Naive thymus-derived CD8-positive, alpha-beta T cell (primary cell): ENCODE measurements around the gene OPRL1. TPM values are rescaled to one million over a fixed set of nuclear protein-coding genes. Genes with fewer than 3 reads are reported as not detected.
A peak's percentile ranks its signal among the peaks of the same experiment; 100 is the strongest.

Experiments used
- ATAC-seq, 2 donors: fragments of 150-1000 bp; cut with Tn5 transposase in 1 of 2; sonication (Bioruptor Pico), chemical (Tn5 transposase) in 1 of 2; 1 replicate in 1 of 2; 2 replicates in 1 of 2; pipeline ENCODE4 v1.10.0; 2021; ENCODE audit warnings: mild to moderate bottlenecking in 2 of 2, moderate library complexity in 2 of 2
- POLR2A ChIA-PET: fragments of 350-600 bp; sonication (Branson Sonifier 250); formaldehyde crosslinking; loops from one replicate; lab custom pipeline; 2021; ENCODE audit warnings: antibody characterized with exemption; lab: Charles Lee
- DNase-seq, 10 donors: peaks; one replicate each; pipeline versions ENCODE4 v3.0.0 to v3.0.0-alpha.2; 2020 to 2022
- H3K27ac Mint-ChIP-seq, 10 donors: one replicate each; pipeline ENCODE4 v1.8.0; 2020 to 2022; ENCODE audit warnings: mild to moderate bottlenecking in 10 of 10, mixed read lengths in 10 of 10, moderate library complexity in 4 of 10, inconsistent platforms in 1 of 10
- H3K27me3 Mint-ChIP-seq, 5 donors: one replicate each; pipeline ENCODE4 v1.8.0; 2021 to 2022; ENCODE audit warnings: mixed read lengths in 5 of 5
- H3K36me3 Mint-ChIP-seq, 3 donors: one replicate each; pipeline ENCODE4 v1.8.0; 2020 to 2022; ENCODE audit warnings: mixed read lengths in 3 of 3, mild to moderate bottlenecking in 2 of 3, inconsistent platforms in 1 of 3
- H3K4me1 Mint-ChIP-seq, 4 donors: one replicate each; pipeline ENCODE4 v1.8.0; 2021 to 2022; ENCODE audit warnings: mixed read lengths in 4 of 4
- H3K4me3 Mint-ChIP-seq, 10 donors: one replicate each; pipeline ENCODE4 v1.8.0; 2020 to 2022; ENCODE audit warnings: mild to moderate bottlenecking in 10 of 10, mixed read lengths in 10 of 10, moderate library complexity in 6 of 10, inconsistent platforms in 1 of 10
- H3K9me3 Mint-ChIP-seq, 9 donors: one replicate each; pipeline ENCODE4 v1.8.0; 2020 to 2022; ENCODE audit warnings: mixed read lengths in 9 of 9, mild to moderate bottlenecking in 3 of 9, inconsistent platforms in 1 of 9, moderate library complexity in 1 of 9
- polyA plus RNA-seq, 3 donors: library from polyadenylated mRNA; unstranded; fragments of 300-500 nt; fragmentation: Illumina TruSeq; gene quantifications; one replicate each; pipeline ENCODE4 v1.2.3, GENCODE V29; 2021
- total RNA-seq, 8 experiments: library from RNA in 2 of 8; stranded (reverse) in 2 of 8; gene quantifications; one replicate each; pipeline ENCODE4 v1.2.3 and lab custom pipeline; 2021 to 2026

The OPRL1 gene
- total and polyA plus RNA-seq, 5 experiments from 2014 or later, result 0.77 to 1.6 (median 0.91) TPM

DNA sequence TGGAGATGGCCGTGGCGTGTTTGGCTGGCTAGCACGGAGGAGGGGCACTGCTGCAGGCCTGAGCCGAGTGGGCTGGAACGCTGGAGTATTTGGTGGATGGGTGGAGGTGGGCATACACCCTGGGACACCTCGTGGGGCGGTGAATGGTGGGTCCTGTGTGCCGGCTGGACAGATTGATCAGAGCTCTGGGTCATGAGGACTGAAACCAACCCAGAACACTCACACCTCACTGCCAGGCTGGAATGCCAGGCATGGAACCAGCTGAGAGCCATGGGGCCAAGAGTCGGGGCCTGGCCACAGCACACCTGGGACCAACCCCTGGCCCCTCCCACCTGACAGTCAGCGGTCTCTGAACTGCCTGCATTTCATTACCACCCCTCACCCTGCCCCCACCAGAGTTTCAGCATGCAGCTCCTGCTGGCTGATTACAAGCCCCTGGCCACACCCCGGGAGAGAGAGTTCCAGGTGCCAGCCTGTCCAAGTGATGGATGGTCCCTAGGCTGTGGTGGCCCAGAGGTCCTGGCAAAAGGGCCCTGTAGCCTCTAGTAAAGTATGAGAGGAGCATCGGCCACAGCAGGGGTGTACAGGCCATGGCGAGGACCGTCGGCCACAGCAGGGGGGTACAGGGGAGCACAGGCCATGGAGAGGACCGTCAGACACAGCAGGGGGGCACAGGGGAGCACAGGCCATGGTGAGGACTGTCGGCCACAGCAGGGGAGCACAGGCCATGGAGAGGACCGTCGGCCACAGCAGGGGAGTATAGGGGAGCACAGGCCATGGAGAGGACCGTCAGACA, 24.2 kb downstream of the OPRL1 start:
- ATAC-seq (no peak), DNase-seq (peak in 2 of 10 donors; percentile 12 to 55)
- no peaks in the 10 kb centered on the region for H3K9me3 Mint-ChIP-seq
- POLR2A ChIA-PET, result no interaction called here
- H3K4me1 Mint-ChIP-seq, result peaks cover 19 to 57% (median 35%) of the 10 kb centered on the region in 4 donors
- peak overlapping the region in 1 of 10 donors; percentile 51 for H3K27ac Mint-ChIP-seq
- H3K36me3 Mint-ChIP-seq, result no peaks in the 10 kb centered on the region
- H3K27me3 Mint-ChIP-seq, result peaks cover 0 to 26% (median 7%) of the 10 kb centered on the region in 5 donors
- peak overlapping the region in 1 of 10 donors; percentile 7 for H3K4me3 Mint-ChIP-seq

DNA sequence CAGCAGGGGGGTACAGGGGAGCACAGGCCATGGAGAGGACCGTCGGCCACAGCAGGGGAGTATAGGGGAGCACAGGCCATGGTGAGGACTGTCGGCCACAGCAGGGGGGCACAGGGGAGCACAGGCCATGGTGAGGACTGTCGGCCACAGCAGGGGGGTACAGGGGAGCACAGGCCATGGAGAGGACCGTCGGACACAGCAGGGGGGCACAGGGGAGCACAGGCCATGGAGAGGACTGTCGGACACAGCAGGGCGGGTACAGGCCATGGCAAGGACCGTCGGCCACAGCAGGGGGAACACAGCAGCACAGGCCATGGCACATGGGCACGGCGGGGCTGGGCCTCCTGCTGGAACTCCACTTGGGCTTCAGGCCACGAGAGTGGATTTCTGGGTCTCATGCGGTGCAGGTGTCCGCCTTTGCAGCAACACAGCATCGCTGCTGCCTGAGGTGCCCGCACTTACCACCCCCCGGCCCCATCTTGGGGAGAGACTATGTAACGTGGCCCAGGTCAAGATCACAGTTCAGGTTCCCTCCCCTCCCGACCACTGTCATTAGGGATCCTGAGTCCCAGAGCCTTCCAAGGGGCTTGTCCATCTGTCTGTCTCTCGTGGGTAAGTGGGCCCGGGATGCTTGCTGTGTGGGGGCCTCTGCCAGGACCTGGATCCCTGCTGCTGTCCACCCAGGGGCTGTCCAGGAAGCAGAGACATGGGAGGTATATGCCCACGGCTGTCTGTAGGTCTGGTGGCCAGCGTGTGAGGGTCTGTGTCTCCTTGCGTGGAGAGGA, 25.0 kb downstream of the OPRL1 start:
- Mint-ChIP-seq H3K9me3 (no peaks in the 10 kb centered on the region), H3K27ac (peak overlapping the region in 1 of 10 donors; percentile 34), H3K4me3 (peak overlapping the region in 1 of 10 donors; percentile 45), H3K27me3 (peaks cover 0 to 26% (median 7%) of the 10 kb centered on the region in 5 donors), H3K4me1 (peaks cover 19 to 55% (median 33%) of the 10 kb centered on the region in 4 donors), H3K36me3 (no peaks in the 10 kb centered on the region)
- no peak for ATAC-seq
- POLR2A ChIA-PET, result no interaction called here
- DNase-seq, result peak in 2 of 10 donors; percentile 14 to 48

DNA sequence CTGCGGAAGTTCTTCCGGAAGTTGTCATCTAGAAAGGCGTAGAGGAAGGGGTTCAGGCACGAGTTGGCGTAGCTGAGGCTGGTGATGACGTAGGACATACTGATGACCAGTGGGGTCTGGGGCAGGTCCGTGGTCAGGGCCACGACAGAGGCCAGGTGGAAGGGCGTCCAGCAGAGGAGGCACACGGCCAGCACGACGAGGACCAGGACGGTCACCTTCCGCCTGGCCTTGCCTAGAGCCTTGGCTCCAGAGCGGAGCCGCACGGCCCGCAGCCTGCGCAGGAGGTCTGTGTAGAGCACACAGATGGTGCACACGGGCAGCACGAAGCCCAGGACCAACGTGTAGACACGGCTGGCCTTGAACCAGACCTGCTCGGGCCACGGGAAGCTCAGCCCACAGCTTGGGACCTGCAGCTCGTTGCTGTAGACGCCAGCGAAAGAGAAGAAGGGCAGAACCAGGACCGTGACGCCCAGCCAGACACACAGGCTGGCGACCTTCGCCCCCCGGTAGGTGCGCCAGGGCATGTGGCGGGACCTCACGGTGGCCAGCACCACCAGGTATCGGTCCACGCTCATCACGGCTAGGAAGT, 26.1 kb downstream of the OPRL1 start:
- Mint-ChIP-seq H3K27ac (no peak overlapping the region), H3K27me3 (peaks cover 0 to 26% (median 7%) of the 10 kb centered on the region in 5 donors), H3K4me3 (no peak overlapping the region), H3K9me3 (no peaks in the 10 kb centered on the region), H3K4me1 (peaks cover 19 to 44% (median 24%) of the 10 kb centered on the region in 4 donors), H3K36me3 (no peaks in the 10 kb centered on the region)
- DNase-seq (peak in 2 of 10 donors; percentile 14 to 52), ATAC-seq (no peak)
- POLR2A ChIA-PET, result no interaction called here

DNA sequence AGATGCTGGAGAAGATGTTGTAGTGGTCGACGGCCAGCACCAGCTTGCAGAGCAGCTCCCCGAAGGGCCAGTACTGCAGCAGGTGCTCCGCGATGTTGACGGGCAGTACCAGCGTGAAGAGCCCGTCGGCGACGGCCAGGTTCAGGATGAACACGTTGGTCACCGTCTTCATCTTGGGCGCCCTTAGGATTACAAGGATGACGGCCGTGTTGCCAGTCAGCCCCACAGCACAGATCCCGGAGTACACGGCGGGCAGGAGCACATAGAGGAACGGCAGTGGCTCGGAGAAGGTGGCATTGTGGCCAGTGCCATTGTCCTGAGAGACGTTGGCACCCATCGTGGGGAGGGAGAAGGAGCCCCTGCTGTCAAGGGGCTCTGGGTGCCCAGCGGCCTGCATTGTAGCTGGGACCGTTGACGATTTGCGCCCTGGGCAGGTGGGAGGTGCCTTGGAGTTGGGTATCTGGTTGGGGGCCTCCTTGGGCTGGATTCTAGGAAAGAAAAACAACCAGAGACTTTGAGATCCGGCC, 26.6 kb downstream of the OPRL1 start:
- Mint-ChIP-seq H3K27ac (peak overlapping the region in 2 of 10 donors; percentile 15 to 66), H3K27me3 (peaks cover 0 to 20% (median 3%) of the 10 kb centered on the region in 5 donors), H3K4me3 (no peak overlapping the region), H3K4me1 (peaks cover 13 to 39% (median 18%) of the 10 kb centered on the region in 4 donors), H3K36me3 (no peaks in the 10 kb centered on the region), H3K9me3 (no peaks in the 10 kb centered on the region)
- peak in 1 of 10 donors; percentile 62 for DNase-seq
- POLR2A ChIA-PET, result no interaction called here
- no peak for ATAC-seq

DNA sequence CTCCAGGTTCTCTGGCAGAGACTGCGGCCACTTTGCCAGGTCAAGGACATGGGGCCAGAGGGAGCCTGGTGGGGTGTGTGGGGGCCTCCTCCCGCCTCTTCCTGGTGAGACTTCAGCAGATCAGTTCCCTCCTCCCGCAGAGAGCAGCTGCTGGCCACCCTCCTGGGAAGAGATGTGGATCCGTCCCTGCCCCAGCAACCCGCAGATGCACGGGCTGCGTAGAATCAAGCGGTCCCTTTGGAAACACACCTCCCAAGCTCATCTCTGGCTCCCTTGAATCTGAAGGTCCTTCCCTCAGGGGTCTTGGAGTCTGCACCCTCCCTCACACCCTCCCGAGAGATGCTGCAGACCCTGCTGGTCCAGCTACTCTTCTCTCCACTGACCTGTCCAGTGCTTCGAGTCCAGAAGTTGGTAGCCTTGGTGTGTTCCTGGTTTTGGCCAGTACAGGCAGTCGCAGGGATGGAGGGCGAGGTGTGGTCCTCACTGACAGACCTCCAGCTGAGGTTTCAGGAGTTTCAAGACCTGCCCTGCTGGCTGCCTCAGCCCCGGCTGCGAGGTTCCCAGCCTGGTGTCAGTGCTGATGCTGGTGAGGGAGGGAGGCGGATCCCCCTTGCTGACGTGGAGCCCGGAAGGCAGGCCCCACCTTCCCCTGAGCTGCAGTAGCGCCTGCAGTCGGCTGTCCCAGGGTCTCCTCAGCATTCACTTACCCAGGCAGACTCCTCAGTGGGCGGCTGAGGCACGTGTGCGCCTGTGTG, 27.3 kb downstream of the OPRL1 start, which contains the start of gene NPBWR2:
NPBWR2 (minus strand) TSS at position 585 of the 755 bp plus-strand sequence. CDS start 734 bp downstream, outside the sequence.
- H3K27ac Mint-ChIP-seq, result peak within 1 kb of the TSS in 8 of 10 donors; percentile 15 to 72 (median 37)
- ATAC-seq, result peak; percentile 91 to 97
- H3K4me1 Mint-ChIP-seq, result peaks cover 13 to 33% (median 18%) of the 10 kb centered on the region in 4 donors
- peaks cover 0 to 18% (median 2%) of the 10 kb centered on the region in 5 donors for H3K27me3 Mint-ChIP-seq
- H3K36me3 Mint-ChIP-seq, result no peaks in the 10 kb centered on the region
- POLR2A ChIA-PET, result interaction anchor here (0.5 to 0.9 kb wide), 2 partner anchors 28 to 1016 kb away, joined by 3 to 5 read pairs; partner anchors contain the start of genes OPRL1 and RGS19
- H3K9me3 Mint-ChIP-seq, result no peaks in the 10 kb centered on the region
- DNase-seq, result peak in 7 of 10 donors; percentile 30 to 70 (median 41)
- H3K4me3 Mint-ChIP-seq, result no peak within 1 kb of the TSS

DNA sequence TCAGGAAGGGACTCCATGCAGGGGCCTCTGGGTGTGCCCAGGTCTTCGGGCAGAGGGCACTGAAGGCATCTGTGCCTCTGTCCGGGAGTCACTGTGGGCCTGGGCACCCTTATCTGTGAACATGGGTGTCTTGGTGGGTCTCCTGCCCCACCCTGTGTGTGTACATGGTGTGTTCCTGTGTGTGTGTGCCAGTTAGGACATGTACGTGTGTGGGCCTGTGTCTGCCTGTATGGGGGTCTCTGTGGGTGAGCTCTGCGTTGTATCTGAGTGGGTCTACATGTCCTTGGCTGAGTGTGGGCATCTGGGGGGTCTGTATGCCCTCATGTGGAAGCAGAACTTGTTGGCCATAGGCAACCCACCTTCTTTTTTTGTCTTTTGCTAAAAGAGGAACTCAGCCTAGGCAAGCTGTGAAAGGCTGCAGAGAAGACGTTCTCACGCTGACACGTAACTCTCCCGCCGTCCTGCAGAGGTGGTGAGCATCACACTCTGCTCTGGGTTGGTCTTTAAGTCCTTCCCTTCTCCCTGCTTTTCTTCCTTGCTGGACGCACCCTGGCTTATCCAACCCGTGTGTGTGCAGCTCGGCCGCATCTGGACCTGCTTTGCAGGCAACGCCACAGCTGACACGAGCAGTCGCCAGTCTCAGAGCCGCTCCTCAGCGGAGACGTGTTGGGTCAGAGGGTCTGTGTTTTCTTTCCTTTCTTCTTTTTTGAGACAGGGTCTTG, 28.0 kb downstream of the OPRL1 start:
- H3K27ac Mint-ChIP-seq, result peak overlapping the region in 8 of 10 donors; percentile 11 to 72 (median 37)
- DNase-seq (peak in 1 of 10 donors; percentile 50), ATAC-seq (no peak)
- peaks cover 0 to 12% (median 2%) of the 10 kb centered on the region in 5 donors for H3K27me3 Mint-ChIP-seq
- POLR2A ChIA-PET, result interaction anchor here (0.5 to 0.9 kb wide), 2 partner anchors 29 to 1016 kb away, joined by 3 to 5 read pairs; partner anchors contain the start of genes OPRL1 and RGS19
- H3K4me1 Mint-ChIP-seq, result peaks cover 11 to 27% (median 15%) of the 10 kb centered on the region in 4 donors
- H3K4me3 Mint-ChIP-seq, result no peak overlapping the region
- H3K9me3 Mint-ChIP-seq, result no peaks in the 10 kb centered on the region
- no peaks in the 10 kb centered on the region for H3K36me3 Mint-ChIP-seq

DNA sequence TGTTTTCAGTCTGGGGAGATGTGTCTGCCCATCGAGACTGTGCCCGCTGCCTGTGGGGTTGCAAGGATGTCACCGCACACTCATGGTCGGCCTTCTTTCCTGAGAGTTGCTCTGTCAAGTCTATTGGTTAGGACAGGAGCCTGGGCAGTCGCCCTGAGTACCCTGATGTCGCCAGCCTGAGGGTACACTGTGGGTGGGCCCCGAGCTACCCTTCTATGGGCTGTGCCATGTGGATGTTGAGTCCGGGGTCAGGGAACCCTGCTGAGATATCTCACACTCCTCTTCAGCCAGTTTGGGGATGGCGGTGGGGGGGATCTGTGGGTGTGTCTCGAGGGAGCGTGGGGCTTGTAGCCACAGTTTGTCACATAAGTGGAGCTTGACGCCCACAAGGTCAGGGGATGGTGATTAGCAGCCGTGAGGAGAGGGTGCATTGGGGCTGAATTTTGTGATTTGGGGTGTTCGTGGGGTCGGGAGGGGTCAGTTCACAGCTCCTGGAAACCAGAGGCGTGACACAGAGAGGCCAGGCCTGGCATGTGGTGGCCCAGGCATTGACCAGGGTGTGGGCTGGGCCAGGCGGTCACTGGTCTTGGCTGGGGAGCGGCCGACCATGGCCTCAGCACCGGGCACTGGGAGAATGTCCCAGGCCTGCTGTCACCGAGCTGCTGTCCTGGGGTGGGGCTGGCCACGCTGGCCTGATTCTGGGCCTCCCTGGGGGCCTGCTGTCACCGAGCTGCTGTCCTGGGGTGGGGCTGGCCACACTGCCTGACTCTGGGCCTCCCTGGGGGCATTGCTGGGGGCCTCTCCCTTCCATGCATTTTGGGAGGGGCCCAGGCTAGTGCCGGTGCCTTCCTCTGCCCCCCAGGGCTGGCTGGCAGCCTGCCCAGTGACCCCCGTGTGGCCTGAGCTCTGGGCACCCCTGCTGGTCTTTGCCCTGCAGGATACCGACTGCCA, 29.1 kb downstream of the OPRL1 start:
- POLR2A ChIA-PET, result no interaction called here
- Mint-ChIP-seq H3K27ac (peak overlapping the region in 3 of 10 donors; percentile 48 to 53 (median 50)), H3K4me3 (no peak overlapping the region), H3K36me3 (no peaks in the 10 kb centered on the region), H3K4me1 (peaks cover 11 to 20% (median 14%) of the 10 kb centered on the region in 4 donors), H3K9me3 (no peaks in the 10 kb centered on the region), H3K27me3 (peaks cover 0 to 1% (median 0%) of the 10 kb centered on the region in 5 donors)
- no peak for ATAC-seq
- peak in 2 of 10 donors; percentile 15 to 58 for DNase-seq

DNA sequence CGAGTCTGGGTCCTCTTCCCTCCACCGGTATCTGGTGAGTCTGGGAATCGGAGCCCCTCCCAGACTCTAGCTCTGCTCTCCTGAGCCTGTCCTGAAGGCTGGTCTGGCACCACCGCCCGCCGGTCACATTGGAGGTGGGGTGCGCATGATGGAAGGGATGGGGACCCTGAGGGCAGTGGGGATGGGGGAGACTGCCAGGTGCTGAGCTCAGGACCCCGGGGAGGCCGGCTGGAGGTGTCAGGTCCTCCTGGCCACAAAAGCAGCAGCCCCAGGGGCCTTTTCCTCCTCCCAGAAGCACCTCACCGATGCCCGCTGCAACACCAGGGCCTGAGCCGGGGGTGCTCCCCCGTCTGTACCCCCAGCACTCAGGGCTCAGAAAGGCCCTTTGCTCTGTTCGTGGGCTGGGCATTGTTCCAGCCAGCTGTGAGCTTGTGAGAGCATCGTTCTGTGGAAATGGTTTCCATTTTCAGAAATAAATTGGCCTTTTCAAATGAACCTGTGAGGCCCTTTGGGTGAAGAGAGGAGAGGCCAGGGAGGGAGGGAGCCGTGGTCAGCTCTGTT, 30.0 kb downstream of the OPRL1 start:
- Mint-ChIP-seq H3K27me3 (no peaks in the 10 kb centered on the region), H3K27ac (no peak overlapping the region), H3K9me3 (no peaks in the 10 kb centered on the region), H3K36me3 (no peaks in the 10 kb centered on the region), H3K4me1 (peaks cover 11 to 20% (median 14%) of the 10 kb centered on the region in 4 donors), H3K4me3 (no peak overlapping the region)
- DNase-seq (peak in 2 of 10 donors; percentile 10 to 45), ATAC-seq (no peak)
- POLR2A ChIA-PET, result no interaction called here

DNA sequence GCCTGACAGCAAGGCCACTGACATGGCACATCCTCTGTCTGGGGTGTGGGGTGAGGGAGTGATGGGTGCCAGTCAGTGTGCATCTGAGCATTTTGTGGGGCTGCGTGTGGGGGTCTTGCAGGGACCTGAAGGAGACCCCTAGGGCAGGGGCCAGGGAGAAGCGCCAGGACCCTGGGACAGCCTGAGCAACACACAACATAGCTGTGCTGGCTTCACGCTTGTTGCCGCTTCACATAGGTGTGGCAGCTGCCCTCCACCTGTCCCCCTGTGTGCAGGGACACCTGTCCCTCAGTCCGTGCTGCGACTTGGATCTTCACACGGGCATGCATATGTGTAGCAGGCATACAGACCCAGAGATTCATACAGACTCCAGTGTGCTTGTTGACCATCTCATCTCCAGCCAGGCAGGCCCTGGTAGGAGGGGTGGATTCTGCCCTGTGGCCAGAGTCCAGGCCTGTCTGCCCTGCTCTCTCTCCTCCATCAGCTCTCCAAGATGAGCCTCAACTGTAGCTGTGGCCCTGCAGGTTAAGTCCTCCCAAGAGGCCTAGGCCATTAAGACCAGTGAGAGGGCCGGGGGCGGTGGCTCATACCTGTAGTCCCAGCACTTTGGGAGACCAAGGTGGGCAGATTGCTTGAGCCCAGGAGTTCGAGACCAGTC, 30.7 kb downstream of the OPRL1 start:
- Mint-ChIP-seq H3K4me1 (peaks cover 11 to 20% (median 14%) of the 10 kb centered on the region in 4 donors), H3K27ac (no peak overlapping the region), H3K9me3 (no peaks in the 10 kb centered on the region), H3K27me3 (no peaks in the 10 kb centered on the region), H3K4me3 (no peak overlapping the region), H3K36me3 (no peaks in the 10 kb centered on the region)
- ATAC-seq, result no peak
- POLR2A ChIA-PET, result no interaction called here
- DNase-seq, result peak in 1 of 10 donors; percentile 41
